Renal cortex interstitium (tissue), 11 donors: ENCODE results near the gene RDH14. TPM values are rescaled to one million over a fixed set of nuclear protein-coding genes. Genes with fewer than 3 reads are reported as not detected.

Source experiments
- DNase-seq, 11 donors: peaks; one replicate each; pipeline ENCODE4 v3.0.0-alpha.2; 2013; ENCODE audit warnings: low read depth in 9 of 11, low spot score in 4 of 11; ENCODE audit errors: extremely low read depth in 1 of 11
- polyA plus RNA-seq, 3 donors: library from polyadenylated mRNA; unstranded; fragments of 120-200 nt; gene quantifications; one replicate each; pipeline ENCODE4 v1.2.1, GENCODE V29; 2013; ENCODE audit not compliant: insufficient read length in 3 of 3

The RDH14 gene
- polyA plus RNA-seq, 3 donors = 37.5 to 42.2 (median 38.5) TPM

DNA sequence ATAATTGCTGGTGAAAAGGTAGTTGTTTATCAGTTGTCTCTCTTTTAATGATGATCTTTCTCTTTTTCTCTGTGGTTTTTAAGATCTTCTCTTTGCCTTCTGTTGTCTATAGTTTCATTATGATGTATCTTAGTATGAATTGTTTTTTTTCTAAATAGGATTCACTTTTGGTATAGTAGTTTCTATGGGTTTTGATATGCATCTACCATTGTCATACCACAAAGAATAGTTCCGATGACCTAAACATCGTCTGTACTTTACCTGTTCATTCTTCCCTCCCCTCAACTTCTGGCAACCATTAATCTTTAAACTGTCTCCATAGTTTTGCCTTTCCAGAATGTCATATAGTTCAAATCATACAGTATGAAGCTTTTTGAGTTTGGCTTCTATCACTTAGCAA lies 19.6 kb downstream of the RDH14 start:
- no peak for DNase-seq

- DNase-seq = no peak
These were observed 23.8 kb downstream of the RDH14 start for GRCh38 chr2:18536697-18537096.

DNA sequence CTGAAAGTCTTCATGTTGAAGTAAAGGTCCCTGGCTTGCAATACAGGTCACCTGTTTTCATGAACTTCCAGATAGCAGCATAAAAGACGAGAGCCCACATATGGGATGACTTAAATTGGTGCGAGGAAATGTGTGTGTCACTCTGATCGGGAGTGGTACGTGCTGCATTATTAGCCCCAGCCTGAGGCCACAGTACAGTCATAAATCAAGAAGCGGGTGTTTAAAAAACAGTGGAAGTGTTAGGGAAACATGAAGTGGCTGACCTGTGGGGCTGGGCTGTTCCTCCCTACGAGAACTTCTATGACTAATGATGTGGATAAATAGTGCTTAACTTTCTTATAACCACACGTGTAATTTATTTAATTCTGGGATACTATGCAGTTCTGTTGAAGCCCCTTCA lies 24.4 kb downstream of the RDH14 start:
- peak in 1 of 11 donors; percentile 27 for DNase-seq

GRCh38 chr2:18531194-18531593 lies 29.3 kb downstream of the RDH14 start:
- DNase-seq = no peak

GRCh38 chr2:18527822-18528221 lies 32.6 kb downstream of the RDH14 start:
- DNase-seq = no peak

DNA sequence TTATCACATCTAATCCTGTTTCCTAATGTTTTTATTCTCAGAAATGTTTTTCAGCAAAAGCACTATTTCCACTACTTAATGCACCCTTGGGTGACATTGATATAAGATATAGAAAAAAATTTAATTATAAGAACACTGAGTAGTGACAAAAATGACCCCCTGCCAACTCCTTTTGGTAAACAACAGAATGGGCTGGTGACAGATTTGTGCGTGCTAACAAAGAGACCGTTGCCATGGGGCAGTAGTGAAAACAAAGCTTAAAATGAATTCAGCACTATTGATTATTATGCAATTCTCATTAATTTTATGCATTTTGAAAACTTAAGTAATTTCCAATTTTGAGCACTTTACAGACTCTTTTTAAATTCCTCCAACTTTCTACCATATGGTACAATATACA lies 33.1 kb downstream of the RDH14 start:
- no peak for DNase-seq

DNA sequence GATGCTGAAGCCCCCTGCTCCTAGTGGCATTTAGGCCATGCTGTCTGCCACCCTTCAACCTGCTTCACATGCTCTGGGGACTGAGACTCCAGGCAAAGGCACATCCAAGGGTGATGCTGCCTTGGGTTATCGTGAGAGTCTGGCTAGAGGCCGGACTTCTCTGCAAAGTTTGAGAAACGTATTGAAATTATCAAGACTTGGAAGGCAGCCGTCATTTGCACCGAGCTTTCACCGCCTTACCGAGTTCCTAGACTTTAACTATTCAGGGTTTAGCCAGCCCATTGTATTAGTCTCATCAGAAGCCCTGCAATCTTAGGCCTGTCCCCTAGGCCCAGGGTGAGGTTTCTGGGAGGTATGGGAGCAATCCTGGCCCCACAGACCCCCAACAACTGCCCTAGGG lies 34.0 kb downstream of the RDH14 start:
- DNase-seq = no peak

- no peak for DNase-seq
These were observed 34.6 kb downstream of the RDH14 start for GRCh38 chr2:18525852-18526251.

DNA sequence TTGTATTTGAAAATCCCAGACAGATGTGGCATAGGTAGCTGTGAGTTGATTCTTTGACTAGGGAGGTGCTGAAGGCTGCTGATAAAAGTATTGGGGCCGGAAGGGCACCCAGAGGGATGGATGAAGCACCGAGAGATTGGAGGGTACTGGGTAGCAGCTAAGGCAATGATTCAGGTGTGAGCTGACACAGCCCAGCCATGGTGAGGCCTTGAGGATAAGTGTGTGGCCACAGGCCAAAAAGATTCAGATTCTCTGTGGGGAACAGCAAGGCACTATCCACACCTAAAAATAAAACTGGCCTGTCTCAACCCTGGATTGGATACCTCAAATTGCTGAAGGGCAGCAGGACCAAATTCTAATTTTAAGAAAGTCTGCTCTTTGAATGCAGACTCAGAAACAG lies 35.2 kb downstream of the RDH14 start:
- DNase-seq = no peak

DNA sequence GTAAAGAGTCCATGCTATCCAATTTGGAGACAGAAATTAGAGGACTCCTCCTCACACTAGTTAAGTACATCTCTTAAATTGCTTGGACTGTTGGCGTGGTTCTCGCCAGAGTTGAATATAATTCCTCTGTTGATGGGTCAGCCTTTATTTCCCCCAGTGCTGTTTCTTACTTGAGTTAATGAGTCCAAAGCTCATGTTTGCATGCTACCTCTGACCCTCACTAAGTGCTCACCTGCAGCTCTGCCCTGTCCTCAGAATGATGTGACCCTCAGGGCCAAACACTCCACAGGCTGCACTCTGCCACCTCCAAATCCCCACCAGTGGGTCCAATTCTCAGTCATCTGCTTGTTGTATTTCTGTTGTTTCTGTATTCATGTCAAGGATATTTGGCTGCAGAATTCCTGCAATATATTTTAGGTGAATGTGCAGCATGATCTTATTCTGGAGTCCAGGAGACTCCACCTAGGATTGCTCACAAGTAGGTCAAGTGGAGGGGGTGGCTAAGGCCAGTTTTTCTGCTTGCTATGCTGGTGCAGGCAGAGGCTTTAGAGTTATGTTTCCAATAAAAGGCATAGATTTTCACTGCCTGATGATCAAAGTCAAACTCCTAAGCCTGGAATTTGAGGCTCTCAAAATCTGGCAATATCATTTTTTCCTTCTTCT lies 37.8 kb downstream of the RDH14 start:
- no peak for DNase-seq

GRCh38 chr2:18520451-18521425 lies 39.7 kb downstream of the RDH14 start:
- peak; percentile 54 to 83 (median 78) for DNase-seq

- no peak for DNase-seq
These were observed 40.5 kb downstream of the RDH14 start for GRCh38 chr2:18519914-18520450.

GRCh38 chr2:18518116-18519111 lies 42.0 kb downstream of the RDH14 start:
- no peak for DNase-seq

- DNase-seq = no peak
These were observed 43.1 kb downstream of the RDH14 start for GRCh38 chr2:18517386-18517785.

DNA sequence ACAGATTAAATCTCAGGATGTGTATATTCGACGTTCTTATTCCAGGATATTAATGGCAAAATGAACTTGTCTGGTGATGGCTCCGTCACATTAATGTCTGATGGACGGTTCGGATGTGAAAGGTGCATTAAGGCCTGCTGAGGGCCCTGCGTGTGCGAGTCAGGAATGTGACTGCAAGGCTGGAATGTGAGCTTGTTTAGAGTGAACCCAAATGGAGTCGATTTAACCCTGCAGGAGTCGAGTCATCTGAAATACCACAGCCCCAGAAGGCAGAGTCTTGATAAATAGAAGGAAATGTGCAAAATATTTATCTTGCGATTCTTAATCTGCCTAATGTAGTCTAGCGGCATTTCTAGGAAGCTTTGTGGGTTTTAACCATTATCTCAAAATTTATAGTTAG lies 44.3 kb downstream of the RDH14 start:
- no peak for DNase-seq

DNA sequence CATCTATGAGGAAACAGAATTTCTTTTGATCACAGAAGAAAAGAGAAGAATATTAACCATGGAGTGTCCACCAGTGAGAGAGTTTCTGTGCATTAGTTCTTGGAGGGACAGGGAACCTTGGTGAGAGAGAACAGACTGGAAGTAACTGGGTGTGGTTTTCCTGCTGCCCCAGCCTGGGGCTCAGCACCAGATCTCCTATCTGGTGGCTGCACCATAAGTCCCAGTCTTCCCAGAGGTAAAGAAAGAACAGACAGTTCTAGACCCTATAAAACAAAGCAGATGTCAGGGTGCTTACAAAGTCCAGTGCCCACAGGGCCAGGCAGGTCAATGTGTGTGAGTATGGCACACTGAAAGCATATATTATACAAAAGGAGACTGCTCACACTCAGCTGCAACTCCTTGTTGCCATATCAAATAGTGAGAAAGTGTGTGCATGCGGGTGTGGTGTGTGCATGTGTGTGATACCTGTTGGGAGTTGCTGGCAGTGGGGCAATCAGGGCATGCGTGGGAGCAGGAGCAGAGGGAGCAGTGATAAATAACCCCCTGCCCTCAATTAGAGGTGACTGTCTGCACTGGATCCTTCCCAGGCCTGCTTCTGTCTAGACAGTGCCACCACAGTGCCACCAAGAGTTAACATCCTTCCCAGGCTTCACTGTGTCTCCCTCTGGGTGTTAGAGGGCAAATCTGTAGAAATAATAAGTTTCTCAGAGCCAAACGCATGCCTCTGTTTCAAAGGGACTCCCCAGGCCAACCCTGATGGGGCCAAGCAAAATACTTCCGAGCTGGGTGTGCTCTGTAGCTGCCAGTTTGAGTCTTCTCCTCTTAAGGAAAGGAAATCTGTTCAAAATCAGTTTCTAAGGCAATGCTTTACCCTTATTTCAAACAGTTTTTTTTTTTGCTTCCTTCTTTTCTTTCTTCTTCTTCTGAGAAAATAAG lies 45.7 kb downstream of the RDH14 start:
- DNase-seq = no peak

- no peak for DNase-seq
These were observed 49.7 kb downstream of the RDH14 start for GRCh38 chr2:18510775-18511174.
